SK-N-SH (cell line): Measurements from ENCODE around the gene ACACB. TPM values are rescaled to one million over a fixed set of nuclear protein-coding genes. Genes with fewer than 3 reads are reported as not detected.

Source experiments
- CTCF ChIA-PET: fragments of 300-600, 350-600 bp; formaldehyde crosslinking; extraction: SDS; loops from one replicate; lab custom pipeline; 2021; lab: Yijun Ruan, JAX
- POLR2A ChIA-PET: fragments of 350-600 bp; sonication (Branson Sonifier 250); formaldehyde crosslinking; extraction: SDS; loops from one replicate; lab custom pipeline; 2020; ENCODE audit warnings: antibody characterized with exemption, inconsistent platforms; lab: Yijun Ruan, JAX
- DNase-seq: peaks from one replicate; pipeline ENCODE4 v3.0.0; 2012
- H2AFZ ChIP-seq: fragments of 200-600 bp; sonication (generic); 2 replicates; pipeline ENCODE4 v1.8.1; 2016; ENCODE audit warnings: antibody characterized with exemption, mild to moderate bottlenecking, low read depth
- H3F3A ChIP-seq: fragments of 200-600 bp; sonication (generic); replicated peaks from 2 replicates; pipeline ENCODE3; 2016; ENCODE audit warnings: antibody characterized with exemption, mild to moderate bottlenecking; ENCODE audit not compliant: insufficient read depth
- H3K27ac ChIP-seq, 2 experiments: fragments of 200-500 bp in 1 of 2; fragments of 200-600 bp in 1 of 2; sonication (Bioruptor generic) in 1 of 2; sonication (generic), shearing (Covaris generic) in 1 of 2; 2 replicates each; pipeline versions ENCODE4 v1.5.1 to v1.6.1; 2014 to 2016; ENCODE audit warnings: low read depth in 2 of 2, inconsistent platforms in 1 of 2, low read length in 1 of 2, mild to moderate bottlenecking in 1 of 2, mixed read lengths in 1 of 2
- H3K27me3 ChIP-seq: fragments of 200-600 bp; sonication (generic), shearing (Covaris generic); 2 replicates; pipeline ENCODE4 v1.6.1; 2016; ENCODE audit warnings: mixed run types; ENCODE audit not compliant: insufficient read depth
- H3K36me3 ChIP-seq, 2 experiments: fragments of 200-500 bp in 1 of 2; fragments of 200-600 bp in 1 of 2; sonication (Bioruptor generic) in 1 of 2; sonication (generic) in 1 of 2; replicated peaks in 1 of 2; 2 replicates each; pipeline versions ENCODE3 to v1.5.1; 2014 to 2016; ENCODE audit warnings: low read length in 1 of 2, mild to moderate bottlenecking in 1 of 2; ENCODE audit not compliant: insufficient read depth in 2 of 2, control insufficient read depth in 1 of 2
- H3K4me1 ChIP-seq, 2 experiments: fragments of 200-500 bp in 1 of 2; fragments of 200-600 bp in 1 of 2; sonication (Bioruptor generic) in 1 of 2; sonication (generic), shearing (Covaris generic) in 1 of 2; 2 replicates each; pipeline versions ENCODE4 v1.5.1 to v1.6.1; 2014 to 2016; ENCODE audit warnings: low read depth in 1 of 2, low read length in 1 of 2, mixed run types in 1 of 2; ENCODE audit not compliant: insufficient read depth in 2 of 2, control insufficient read depth in 1 of 2
- H3K4me2 ChIP-seq: fragments of 200-600 bp; sonication (generic), shearing (Covaris generic); 2 replicates; pipeline ENCODE4 v1.6.1; 2017; ENCODE audit warnings: mixed run types
- H3K4me3 ChIP-seq, 2 experiments: fragments of 200-500 bp in 1 of 2; fragments of 200-600 bp in 1 of 2; sonication (Bioruptor generic) in 1 of 2; sonication (generic), shearing (Covaris generic) in 1 of 2; 2 replicates each; pipeline versions ENCODE4 v1.5.1 to v1.8.1; 2014 to 2016; ENCODE audit warnings: low read depth in 2 of 2, inconsistent platforms in 1 of 2, low read length in 1 of 2, mild to moderate bottlenecking in 1 of 2, mixed read lengths in 1 of 2, moderate library complexity in 1 of 2
- H3K79me2 ChIP-seq: fragments of 200-600 bp; sonication (generic); 2 replicates; pipeline ENCODE4 v1.8.1; 2017; ENCODE audit warnings: mild to moderate bottlenecking; ENCODE audit not compliant: insufficient read depth
- H3K9ac ChIP-seq: fragments of 200-600 bp; sonication (generic); 2 replicates; pipeline ENCODE4 v1.6.1; 2017; ENCODE audit warnings: mixed run types
- H3K9me2 ChIP-seq: fragments of 200-600 bp; sonication (generic); 2 replicates; pipeline ENCODE4 v1.6.1; 2017; ENCODE audit warnings: mixed run types
- H3K9me3 ChIP-seq: fragments of 200-600 bp; sonication (generic); 2 replicates; pipeline ENCODE4 v1.6.1; 2017; ENCODE audit warnings: mixed run types, mild to moderate bottlenecking, moderate library complexity
- H4K20me1 ChIP-seq: fragments of 200-600 bp; sonication (generic); 2 replicates; pipeline ENCODE4 v1.6.1; 2017; ENCODE audit warnings: mild to moderate bottlenecking, mixed run types; ENCODE audit not compliant: insufficient read depth
- EZH2phosphoT487 ChIP-seq: fragments of 200-600 bp; sonication (generic); IDR thresholded peaks from 2 replicates; pipeline ENCODE4 v1.6.1; 2017; ENCODE audit warnings: low read depth, mixed run types, mild to moderate bottlenecking, antibody characterized with exemption, moderate library complexity, borderline replicate concordance
- MAX ChIP-seq: IDR thresholded peaks from 2 replicates; pipeline ENCODE4 v1.4.0; 2012; ENCODE audit warnings: low read depth
- MEF2A ChIP-seq: IDR thresholded peaks from 2 replicates; pipeline ENCODE4 v1.4.0; 2012; ENCODE audit warnings: low read depth, borderline replicate concordance
- MXI1 ChIP-seq: IDR thresholded peaks from 2 replicates; pipeline ENCODE4 v1.6.1; 2012; ENCODE audit warnings: mild to moderate bottlenecking, low read depth, low read length, improper control_type of control experiment
- PBX3 ChIP-seq: IDR thresholded peaks from 2 replicates; pipeline ENCODE4; 2012
- RCOR1 ChIP-seq: fragments of 150-350 bp; IDR thresholded peaks from 2 replicates; pipeline ENCODE4 v1.6.1; 2017; ENCODE audit warnings: antibody characterized with exemption, low read length
- SMC3 ChIP-seq: IDR thresholded peaks from 2 replicates; pipeline ENCODE4 v1.6.1; 2012; ENCODE audit warnings: low read depth, low read length, improper control_type of control experiment
- TAF1 ChIP-seq: IDR thresholded peaks from 2 replicates; pipeline ENCODE4 v1.6.1; 2012; ENCODE audit warnings: low read depth, mild to moderate bottlenecking, low read length, moderate library complexity, borderline replicate concordance
- TEAD4 ChIP-seq: IDR thresholded peaks from 2 replicates; pipeline ENCODE4 v1.4.0; 2012; ENCODE audit warnings: mild to moderate bottlenecking, borderline replicate concordance; ENCODE audit not compliant: insufficient read depth
- USF2 ChIP-seq: fragments of 150-350 bp; IDR thresholded peaks from 2 replicates; pipeline ENCODE4 v1.6.1; 2017; ENCODE audit warnings: antibody characterized with exemption, low read length, low read depth, borderline replicate concordance
- ZBTB33 ChIP-seq: IDR thresholded peaks from 2 replicates; pipeline ENCODE4 v1.4.0; 2012; ENCODE audit warnings: low read depth, borderline replicate concordance
- WGBS: methylation state at CpG from one replicate; pipeline ENCODE4 v1.1.6; 2017; ENCODE audit warnings: low lambda C conversion rate; 5-methylcytosine and 5-hydroxymethylcytosine counted together
- polyA plus RNA-seq, 3 experiments: library from polyadenylated mRNA; depleted of rRNA; stranded (reverse); fragments of >200 nt; gene quantifications; 2 replicates each; pipeline ENCODE4 v1.2.3, GENCODE V29; 2012

The ACACB gene
- polyA plus RNA-seq, 1 of the 3 experiments (the other 2 are of a cell fraction) = 6.1 TPM

GRCh38 chr12:109269428-109269827 is 153.0 kb downstream of the ACACB start:
- H3K36me3 ChIP-seq = no peaks in the 10 kb centered on the region
- H3K79me2 ChIP-seq = no peaks in the 10 kb centered on the region
- TF ChIP-seq ZBTB33 (no peak), USF2 (no peak), RCOR1 (no peak), MEF2A (no peak), TEAD4 (no peak), MAX (no peak), MXI1 (no peak), TAF1 (no peak), PBX3 (no peak)
- no peaks in the 10 kb centered on the region for H4K20me1 ChIP-seq
- ChIA-PET CTCF (interaction anchor here (9.6 kb wide), 1 partner anchor 113 kb away, joined by 127 read pairs; no protein-coding TSS in a partner anchor), POLR2A (no interaction called here)
- H3K9ac ChIP-seq = no peak overlapping the region
- no peaks in the 10 kb centered on the region for H3K9me2 ChIP-seq
- peaks cover 0 to 8% of the 10 kb centered on the region in 2 experiments; a peak in 1 of 4 replicates for H3K4me1 ChIP-seq
- WGBS = 89% methylated on average over 3 of the region's 3 CpGs
- H3K9me3 ChIP-seq = no peaks in the 10 kb centered on the region
- H3K27ac ChIP-seq = no peak overlapping the region
- no peak overlapping the region for H3K4me2 ChIP-seq
- no peak for DNase-seq
- no peak overlapping the region for H3K4me3 ChIP-seq
- H3F3A ChIP-seq = no peaks in the 10 kb centered on the region
- H2AFZ ChIP-seq = no peak overlapping the region
- H3K27me3 ChIP-seq = no peaks in the 10 kb centered on the region

GRCh38 chr12:109270494-109270893 is 154.1 kb downstream of the ACACB start:
- H3K79me2 ChIP-seq = no peaks in the 10 kb centered on the region
- H3K4me2 ChIP-seq = no peak overlapping the region
- no peak overlapping the region for H2AFZ ChIP-seq
- no peak overlapping the region for H3K27ac ChIP-seq
- H3K9me2 ChIP-seq = no peaks in the 10 kb centered on the region
- H3K9me3 ChIP-seq = no peaks in the 10 kb centered on the region
- no peaks in the 10 kb centered on the region for H3F3A ChIP-seq
- peaks cover 0 to 8% of the 10 kb centered on the region in 2 experiments; a peak in 1 of 4 replicates for H3K4me1 ChIP-seq
- DNase-seq = no peak
- H4K20me1 ChIP-seq = no peaks in the 10 kb centered on the region
- CTCF ChIA-PET = interaction anchor here (9.6 kb wide), 1 partner anchor 112 kb away, joined by 127 read pairs; no protein-coding TSS in a partner anchor
- no peak for TF ChIP-seq MXI1
- TF ChIP-seq EZH2phosphoT487 = no peak
- no peak for TF ChIP-seq SMC3
- TF ChIP-seq, all 33 proteins: peak for 0
- Histone ChIP-seq H3K9ac (no peak overlapping the region), H3K36me3 (no peaks in the 10 kb centered on the region), H3K27me3 (no peaks in the 10 kb centered on the region), H3K4me3 (no peak overlapping the region)
- POLR2A ChIA-PET = no interaction called here
- 10% methylated on average over 1 of the region's 1 CpG for WGBS
